Thoracic aorta (tissue), 2 donors: ENCODE data around the gene P3R3URF. TPM values are rescaled to one million over a fixed set of nuclear protein-coding genes. Genes with fewer than 3 reads are reported as not detected.

Experiments
- ATAC-seq: fragments of 150-250 bp; one replicate; pipeline ENCODE4 v1.8.0; 2017; ENCODE audit warnings: low read depth; ENCODE audit not compliant: insufficient number of reproducible peaks, low FRiP score
- DNase-seq: peaks from one replicate; pipeline ENCODE4 v3.0.0-alpha.2; 2020; ENCODE audit warnings: low spot score
- H3K27ac ChIP-seq, 2 donors: fragments of 200-600 bp; sonication (generic); 1 replicate in 1 of 2; 2 replicates in 1 of 2; pipeline ENCODE4 v1.5.1; 2016; ENCODE audit warnings: mild to moderate bottlenecking in 2 of 2, moderate library complexity in 2 of 2
- H3K27me3 ChIP-seq: fragments of 200-600 bp; sonication (generic); replicated peaks from 2 replicates; pipeline ENCODE4 v1.6.0; 2016; ENCODE audit warnings: mild to moderate bottlenecking; ENCODE audit not compliant: insufficient read depth
- H3K36me3 ChIP-seq: fragments of 200-600 bp; sonication (generic); one replicate; pipeline ENCODE4 v1.5.1; 2016
- H3K4me1 ChIP-seq, 2 donors: fragments of 200-600 bp; sonication (generic); 1 replicate in 1 of 2; 2 replicates in 1 of 2; pipeline versions ENCODE4 v1.5.1 to v1.6.0; 2016; ENCODE audit warnings: low read depth in 2 of 2, mild to moderate bottlenecking in 1 of 2; ENCODE audit not compliant: control insufficient read depth in 1 of 2
- H3K4me3 ChIP-seq: fragments of 200-600 bp; sonication (generic); 2 replicates; pipeline ENCODE4 v1.5.1; 2016; ENCODE audit warnings: mild to moderate bottlenecking
- H3K9me3 ChIP-seq: fragments of 200-600 bp; sonication (generic); 2 replicates; pipeline ENCODE4 v1.5.1; 2016
- total RNA-seq, 2 donors: library from RNA; depleted of rRNA; stranded (reverse); fragments of >200 nt; gene quantifications; one replicate each; pipeline versions ENCODE4 v1.1.0 to v1.2.3, GENCODE V29; 2016
- TF ChIP-seq, protein P1 (sequence below): fragments of 200-600 bp; sonication (generic); IDR thresholded peaks from one replicate; pipeline ENCODE4 v1.5.1; 2019; ENCODE audit warnings: antibody characterized with exemption

P3R3URF gene
- total RNA-seq, 2 donors from 2014 or later: not detected

DNA sequence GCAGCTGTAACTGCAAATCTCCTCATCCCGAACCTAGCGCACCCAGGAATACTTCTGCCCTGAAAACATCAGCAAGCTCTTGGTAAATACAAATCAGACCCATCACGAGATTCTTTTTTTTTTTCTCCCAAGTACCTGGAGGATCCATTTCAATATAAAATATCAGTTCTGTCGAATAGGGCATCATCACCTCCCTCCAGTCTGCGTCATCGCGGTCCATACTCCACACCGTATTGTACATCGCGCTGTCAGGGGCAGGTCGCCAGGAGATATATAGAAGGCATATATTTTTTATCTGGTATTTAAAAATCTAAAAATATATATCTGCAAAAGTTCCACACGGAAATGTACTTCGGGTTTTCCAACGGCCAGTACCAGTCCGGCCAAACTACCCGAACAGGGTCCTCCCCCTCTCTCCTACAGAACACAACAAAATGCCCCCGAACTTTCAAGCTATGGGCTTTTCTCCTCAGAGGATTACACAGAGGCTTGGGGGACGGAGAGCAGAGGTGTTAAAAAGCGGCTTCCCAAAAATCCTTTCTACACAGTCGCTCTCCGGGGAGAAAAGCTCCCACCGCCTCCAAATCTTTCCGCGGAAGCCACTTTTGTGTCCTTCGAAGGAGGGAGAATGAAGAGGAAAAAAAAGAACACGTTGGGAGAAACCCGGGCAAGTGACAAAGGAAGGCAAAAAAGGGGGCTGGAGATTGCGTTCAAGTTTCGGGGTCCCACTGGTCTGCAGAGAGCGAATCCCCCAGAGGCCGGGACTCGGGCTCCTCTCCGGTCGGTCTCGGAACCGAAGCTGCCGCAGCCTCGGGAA lies 44.4 kb downstream of the P3R3URF start:
- no peaks in the 10 kb centered on the region for H3K9me3 ChIP-seq
- TF ChIP-seq, protein P1, sequence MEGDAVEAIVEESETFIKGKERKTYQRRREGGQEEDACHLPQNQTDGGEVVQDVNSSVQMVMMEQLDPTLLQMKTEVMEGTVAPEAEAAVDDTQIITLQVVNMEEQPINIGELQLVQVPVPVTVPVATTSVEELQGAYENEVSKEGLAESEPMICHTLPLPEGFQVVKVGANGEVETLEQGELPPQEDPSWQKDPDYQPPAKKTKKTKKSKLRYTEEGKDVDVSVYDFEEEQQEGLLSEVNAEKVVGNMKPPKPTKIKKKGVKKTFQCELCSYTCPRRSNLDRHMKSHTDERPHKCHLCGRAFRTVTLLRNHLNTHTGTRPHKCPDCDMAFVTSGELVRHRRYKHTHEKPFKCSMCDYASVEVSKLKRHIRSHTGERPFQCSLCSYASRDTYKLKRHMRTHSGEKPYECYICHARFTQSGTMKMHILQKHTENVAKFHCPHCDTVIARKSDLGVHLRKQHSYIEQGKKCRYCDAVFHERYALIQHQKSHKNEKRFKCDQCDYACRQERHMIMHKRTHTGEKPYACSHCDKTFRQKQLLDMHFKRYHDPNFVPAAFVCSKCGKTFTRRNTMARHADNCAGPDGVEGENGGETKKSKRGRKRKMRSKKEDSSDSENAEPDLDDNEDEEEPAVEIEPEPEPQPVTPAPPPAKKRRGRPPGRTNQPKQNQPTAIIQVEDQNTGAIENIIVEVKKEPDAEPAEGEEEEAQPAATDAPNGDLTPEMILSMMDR: no peak
- DNase-seq (no peak), ATAC-seq (no peak)
- H3K4me1 ChIP-seq: peaks cover 8 to 52% of the 10 kb centered on the region in 2 donors
- H3K36me3 ChIP-seq: no peaks in the 10 kb centered on the region
- peak overlapping the region; percentile 75 for H3K4me3 ChIP-seq
- peak overlapping the region; percentile 85 to 98 for H3K27ac ChIP-seq
- no peaks in the 10 kb centered on the region for H3K27me3 ChIP-seq

DNA sequence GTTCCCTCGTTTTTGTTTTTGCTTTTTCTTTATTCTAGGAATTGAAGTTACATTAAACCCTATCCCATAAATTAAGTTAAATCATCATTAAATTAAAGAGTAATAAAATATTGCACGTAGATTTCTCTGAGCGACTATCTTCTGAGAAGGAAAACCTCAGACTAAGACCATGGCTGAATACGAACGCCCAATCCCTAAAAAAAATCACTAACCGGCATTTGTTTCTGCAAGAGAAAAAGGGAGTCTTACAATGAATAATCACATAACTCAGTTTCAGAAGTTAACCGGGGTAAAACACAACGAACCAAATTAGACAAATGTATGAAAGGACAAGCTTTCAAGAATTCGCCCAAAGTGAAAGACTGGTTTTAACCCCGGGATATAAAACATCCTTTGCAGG lies 45.2 kb downstream of the P3R3URF start:
- H3K27me3 ChIP-seq: no peaks in the 10 kb centered on the region
- no peaks in the 10 kb centered on the region for H3K9me3 ChIP-seq
- ATAC-seq (no peak), DNase-seq (no peak)
- peaks cover 8 to 52% of the 10 kb centered on the region in 2 donors for H3K4me1 ChIP-seq
- peak overlapping the region; percentile 75 for H3K4me3 ChIP-seq
- peak overlapping the region; percentile 22 to 30 for H3K27ac ChIP-seq
- H3K36me3 ChIP-seq: no peaks in the 10 kb centered on the region
- TF ChIP-seq, protein P1: no peak

DNA sequence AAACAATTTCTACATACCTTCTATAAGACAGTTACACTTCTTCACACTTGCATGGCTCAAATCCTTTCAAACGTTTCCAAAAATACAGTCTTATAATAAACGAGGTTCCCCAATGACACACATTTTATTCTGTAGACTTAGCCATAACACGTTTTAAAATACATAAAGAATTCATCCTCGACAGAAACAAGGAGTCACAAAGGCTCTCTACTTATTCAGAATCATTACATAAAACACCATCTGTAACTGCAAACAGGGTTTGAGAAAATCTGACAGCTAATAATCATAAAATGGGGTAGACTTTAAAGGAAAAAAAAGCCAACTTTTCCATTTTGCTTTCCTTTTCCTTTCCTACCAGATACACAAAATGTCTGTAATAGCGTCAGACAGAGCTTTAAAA lies 45.7 kb downstream of the P3R3URF start:
- H3K36me3 ChIP-seq: no peaks in the 10 kb centered on the region
- ATAC-seq: no peak
- TF ChIP-seq, protein P1: no peak
- H3K27me3 ChIP-seq: no peaks in the 10 kb centered on the region
- H3K9me3 ChIP-seq: no peaks in the 10 kb centered on the region
- H3K4me1 ChIP-seq: peaks cover 8 to 50% of the 10 kb centered on the region in 2 donors
- DNase-seq: no peak
- H3K27ac ChIP-seq: peak overlapping the region in 1 of 2 donors; percentile 22
- H3K4me3 ChIP-seq: peak overlapping the region; percentile 75

DNA sequence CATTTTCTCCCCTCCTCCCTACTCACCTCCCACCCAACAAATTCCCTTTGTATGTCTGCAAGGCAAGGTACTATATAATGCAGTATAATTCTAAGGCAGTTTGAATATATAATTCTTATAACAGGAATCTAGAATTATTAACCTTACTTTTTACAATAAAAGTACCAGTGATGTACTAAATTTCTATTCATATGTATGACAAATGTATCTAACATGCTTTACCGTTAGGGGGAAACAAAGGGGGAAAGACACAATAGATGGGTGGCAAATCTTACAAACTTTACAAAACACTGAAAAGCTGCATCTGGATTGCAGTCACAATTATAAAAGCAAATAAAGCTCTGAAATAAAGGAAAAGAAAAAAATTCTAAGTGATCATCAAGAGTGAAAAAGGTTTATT lies 46.2 kb downstream of the P3R3URF start:
- ATAC-seq (no peak), DNase-seq (no peak)
- no peaks in the 10 kb centered on the region for H3K9me3 ChIP-seq
- peaks cover 8 to 45% of the 10 kb centered on the region in 2 donors for H3K4me1 ChIP-seq
- no peaks in the 10 kb centered on the region for H3K36me3 ChIP-seq
- peak overlapping the region; percentile 75 for H3K4me3 ChIP-seq
- no peak overlapping the region for H3K27ac ChIP-seq
- no peaks in the 10 kb centered on the region for H3K27me3 ChIP-seq
- TF ChIP-seq, protein P1: no peak

DNA sequence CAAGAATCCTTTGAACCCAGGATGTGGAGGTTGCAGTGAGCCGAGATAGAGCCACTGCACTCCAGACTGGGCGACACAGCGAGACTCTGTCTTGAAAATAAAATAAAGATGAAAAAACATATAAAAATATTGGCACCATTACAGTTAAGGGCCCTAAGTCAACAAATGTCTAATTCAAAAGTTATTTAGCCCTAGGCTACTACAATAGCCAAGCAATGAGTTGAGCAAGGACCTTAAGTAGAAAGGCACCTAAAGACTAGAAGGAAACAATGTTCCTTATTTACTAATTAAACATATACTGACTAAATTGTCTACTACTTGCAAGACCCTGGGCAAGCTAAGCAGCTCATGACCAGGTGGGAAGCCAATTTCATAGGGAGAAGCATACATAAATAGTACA lies 47.9 kb downstream of the P3R3URF start:
- DNase-seq: no peak
- no peak for ATAC-seq
- Histone ChIP-seq H3K9me3 (no peaks in the 10 kb centered on the region), H3K36me3 (no peaks in the 10 kb centered on the region), H3K27ac (no peak overlapping the region), H3K4me1 (peaks cover 5 to 27% of the 10 kb centered on the region in 2 donors), H3K4me3 (no peak overlapping the region), H3K27me3 (no peaks in the 10 kb centered on the region)
- TF ChIP-seq, protein P1: no peak

Other genes with a start within 250 kb of the P3R3URF start
- 10 to 100 TPM in 1 of 2 donors, 1 to 10 TPM in 1; 9.5 to 30.1 TPM for gene PIK3R3, start 43.9 kb downstream of the P3R3URF start, total RNA-seq
- gene TSPAN1, start 1.4 kb downstream of the P3R3URF start, total RNA-seq: 1 to 10 TPM; 3.1 to 7.0 TPM
- 10 to 100 TPM; 53.8 to 66.9 TPM for gene POMGNT1, start 21.9 kb upstream of the P3R3URF start, total RNA-seq
- gene LURAP1, start 26.8 kb upstream of the P3R3URF start, total RNA-seq: 10 to 100 TPM; 22.9 to 27.5 TPM
- 1 to 10 TPM in 1 of 2 donors, under 1 TPM in 1; 0.68 to 4.1 TPM for gene RAD54L, start 71.3 kb upstream of the P3R3URF start, total RNA-seq
- gene LRRC41, start 127.1 kb upstream of the P3R3URF start, total RNA-seq: 10 to 100 TPM; 70.7 to 76.2 TPM
- gene UQCRH, start 127.2 kb upstream of the P3R3URF start, total RNA-seq: 100 to 1,000 TPM; 144 to 237 TPM
- 10 to 100 TPM; 22.9 to 29.3 TPM for gene NSUN4, start 164.3 kb upstream of the P3R3URF start, total RNA-seq
- 10 to 100 TPM; 14.1 to 21.9 TPM for gene FAAH, start 217.8 kb upstream of the P3R3URF start, total RNA-seq